Stimulated activated CD4-positive, alpha-beta T cell treated with anti-CD3 and anti-CD28 coated beads, Interleukin-2, amount 100 ng/mL, for 4 hours (primary cell): ENCODE results near the gene VWDE.
"Not testable (repeated sequence)": the region's sequence is repeated elsewhere in the genome, so short reads cannot be mapped to it uniquely, and the experiment has no call there.

Experiments used
- DNase-seq: peaks from one replicate; pipeline ENCODE4 v3.0.0-alpha.2; 2020; ENCODE audit warnings: low read depth

Gene VWDE

DNA sequence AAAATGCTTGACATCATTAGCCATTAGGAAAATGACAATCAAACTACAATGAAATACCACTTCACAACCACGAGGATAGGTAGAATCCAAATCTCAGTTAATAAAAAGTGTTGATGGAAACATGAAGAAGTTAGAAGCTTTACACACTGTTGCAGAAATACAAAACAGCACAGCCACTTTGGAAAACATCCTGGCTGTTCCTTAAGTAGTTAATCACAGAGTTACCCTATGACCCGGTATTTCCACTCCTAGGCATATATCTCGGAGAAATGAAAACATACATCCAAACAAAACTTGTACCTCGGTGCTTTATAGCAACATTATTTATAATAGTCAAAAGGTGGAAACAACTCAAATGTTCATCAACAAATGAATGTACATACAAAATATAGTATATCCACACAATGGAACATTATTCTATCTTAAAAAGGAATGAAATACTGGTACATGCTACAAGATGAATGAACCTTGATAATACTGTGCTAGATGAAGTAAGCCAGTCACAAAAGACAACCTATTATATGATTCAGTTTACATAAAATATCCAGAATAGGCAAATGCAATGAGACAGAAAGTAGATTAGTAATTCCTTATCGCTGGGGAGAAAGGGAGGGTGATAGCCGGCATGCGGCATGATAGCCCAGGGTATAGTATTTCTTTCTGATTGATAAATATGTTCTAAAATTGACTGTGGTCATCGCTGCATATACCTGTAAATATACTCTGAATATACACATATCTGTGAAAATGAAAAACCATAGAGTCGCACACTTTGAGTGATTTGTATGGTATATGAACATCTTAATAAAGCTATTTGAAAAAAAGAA, 1.9 kb downstream of the VWDE start:
- no peak for DNase-seq

DNA sequence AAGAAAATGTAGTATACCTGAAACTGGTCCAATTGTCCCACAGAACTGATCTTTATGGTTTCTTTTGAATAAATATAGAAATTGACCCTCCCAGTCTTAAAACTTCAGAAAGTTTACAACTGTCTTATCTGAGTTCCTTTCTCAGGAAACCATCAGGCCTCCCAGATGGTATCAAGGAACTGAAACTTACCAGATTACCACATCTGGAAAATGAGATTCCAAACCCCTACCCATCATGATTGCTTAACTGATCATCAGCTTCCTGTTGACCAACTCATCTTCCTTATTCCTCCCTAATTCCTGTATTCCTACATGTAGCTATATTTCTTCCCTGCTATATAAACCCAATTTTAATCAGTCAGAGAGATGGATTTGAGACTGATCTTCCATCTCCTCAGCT, 5.5 kb downstream of the VWDE start:
- DNase-seq, result no peak

DNA sequence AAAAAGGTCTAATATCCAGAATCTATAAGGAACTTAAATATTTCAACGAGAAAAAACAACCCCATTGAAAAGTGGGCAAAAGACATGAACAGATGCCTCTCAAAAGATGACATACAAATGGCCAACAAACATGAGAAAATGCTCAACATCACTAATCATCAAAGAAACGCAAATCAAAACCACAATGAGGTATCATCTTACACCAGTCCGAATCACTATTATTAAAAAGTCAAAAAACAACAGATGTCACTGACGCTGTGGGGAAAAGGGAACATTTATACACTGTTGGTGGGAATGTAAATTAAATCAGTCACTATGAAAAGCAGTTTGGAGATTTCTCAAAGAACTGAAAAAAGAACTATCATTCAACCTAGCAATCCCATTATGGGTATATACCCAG, 6.0 kb downstream of the VWDE start:
- DNase-seq, result no peak

DNA sequence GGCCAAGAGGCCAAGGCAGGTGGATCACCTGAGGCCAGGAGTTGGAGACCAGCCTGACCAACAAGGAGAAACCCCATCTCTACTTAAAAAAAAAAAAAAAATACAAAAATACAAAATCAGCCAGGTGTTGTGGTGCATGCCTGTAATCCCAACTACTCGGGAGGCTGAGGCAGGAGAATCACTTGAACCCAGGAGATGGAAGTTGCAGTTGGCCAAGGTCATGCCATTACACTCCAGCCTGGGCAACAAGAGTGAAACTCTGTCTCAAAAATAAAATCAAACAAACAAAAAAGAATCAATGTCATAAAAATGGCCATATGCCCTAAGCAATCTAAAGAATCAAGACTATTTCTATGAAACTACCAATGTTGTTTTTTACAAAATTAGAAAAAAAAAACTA, 7.0 kb downstream of the VWDE start:
- DNase-seq, result not testable (repeated sequence)

DNA sequence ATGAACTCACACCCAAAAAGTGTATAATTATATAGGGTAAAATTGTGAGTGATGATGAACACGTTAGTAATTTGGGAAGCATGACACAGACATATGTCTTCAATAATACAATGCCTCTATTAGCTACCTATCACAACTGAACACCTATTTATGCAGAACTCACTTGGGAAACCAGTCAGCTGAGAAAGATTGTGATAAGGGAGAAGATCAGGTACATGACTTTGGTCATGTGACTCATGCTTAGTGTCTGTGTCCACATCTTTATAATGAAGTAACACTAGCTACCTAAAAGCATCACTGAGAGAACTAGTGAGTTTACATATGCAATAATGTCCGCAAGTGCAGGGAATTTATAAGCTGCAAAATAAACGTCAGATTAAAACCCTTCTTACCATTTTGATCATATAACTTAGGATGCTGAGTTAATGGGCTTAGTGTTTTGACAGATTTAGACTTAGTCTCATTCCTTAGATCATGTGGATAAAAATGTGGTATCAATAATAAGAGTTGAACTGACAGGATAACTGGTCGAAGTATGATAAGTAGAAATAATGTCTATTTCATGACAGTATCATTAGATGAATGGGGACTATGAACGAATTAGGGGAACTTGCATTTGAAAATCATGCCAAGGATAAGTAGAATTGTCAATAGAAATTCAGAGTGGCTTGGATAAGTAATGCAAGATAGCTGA, 11.6 kb downstream of the VWDE start:
- no peak for DNase-seq

DNA sequence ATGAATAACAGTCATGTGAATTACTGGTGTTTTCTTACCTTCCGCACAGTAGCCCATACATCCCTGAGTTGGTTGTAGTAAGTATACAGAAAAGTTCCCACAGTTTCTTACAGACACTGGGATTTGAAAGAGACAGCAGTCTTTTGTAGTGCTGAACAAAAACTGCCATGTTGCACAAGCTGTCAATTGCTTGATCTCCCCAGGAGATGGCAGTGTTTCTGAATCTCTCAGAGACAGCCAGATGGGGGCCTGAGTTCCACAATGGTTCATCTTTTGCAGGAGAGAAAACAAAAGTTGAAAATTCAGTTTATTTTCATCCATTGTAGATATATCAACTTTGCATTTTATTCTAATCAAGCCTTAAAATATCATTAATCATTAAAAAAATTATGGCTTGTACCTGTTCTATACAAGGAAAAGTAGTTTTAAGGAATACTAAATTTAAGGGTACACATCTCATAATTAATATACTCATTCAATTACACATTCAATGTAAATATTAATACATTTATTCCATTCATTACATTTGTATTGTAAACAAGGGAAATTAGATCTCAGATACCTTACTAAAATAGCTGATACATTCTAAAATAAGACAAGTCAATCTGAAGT, 14.5 kb downstream of the VWDE start:
- no peak for DNase-seq

DNA sequence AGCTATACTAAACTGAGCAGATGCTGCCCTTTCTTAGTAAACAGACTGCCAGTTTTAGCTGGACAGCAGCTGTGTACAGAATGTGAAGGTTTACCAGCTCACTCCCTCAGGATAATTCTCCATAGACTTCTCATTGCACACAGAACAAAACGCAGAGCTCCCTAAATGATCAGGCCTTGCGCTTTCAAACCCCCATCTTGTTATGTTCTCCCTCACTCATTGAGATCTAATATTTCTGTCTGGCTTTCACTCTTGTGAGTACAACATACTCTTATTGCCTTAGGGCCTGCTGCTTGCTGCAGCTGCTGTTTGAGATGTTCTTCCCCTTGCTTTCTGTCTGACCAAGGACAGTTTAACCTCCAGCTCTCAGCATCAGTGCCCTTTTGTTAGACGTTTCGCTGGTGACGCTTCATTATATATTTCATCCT, 17.3 kb downstream of the VWDE start:
- DNase-seq, result no peak

DNA sequence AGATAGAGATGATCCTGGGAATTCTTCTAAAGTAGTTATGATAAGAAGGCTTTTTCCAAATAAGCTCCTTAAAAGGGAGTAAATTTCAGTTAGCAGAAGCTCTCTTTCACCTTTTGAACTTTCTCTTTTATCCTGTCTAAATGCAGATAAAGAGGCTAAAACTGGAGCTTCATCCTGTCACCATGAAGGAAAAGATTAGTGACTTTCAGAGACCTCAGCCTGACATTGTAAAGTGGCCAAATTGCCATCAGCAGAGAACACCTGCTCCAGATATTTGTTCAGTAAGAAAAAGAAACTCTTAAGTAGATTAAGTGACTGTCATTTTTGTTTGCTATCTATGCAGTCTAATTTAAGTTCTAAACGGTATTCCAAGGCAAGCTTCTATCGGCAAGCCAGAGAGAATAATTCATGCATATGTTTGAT, 18.3 kb downstream of the VWDE start:
- DNase-seq, result no peak

DNA sequence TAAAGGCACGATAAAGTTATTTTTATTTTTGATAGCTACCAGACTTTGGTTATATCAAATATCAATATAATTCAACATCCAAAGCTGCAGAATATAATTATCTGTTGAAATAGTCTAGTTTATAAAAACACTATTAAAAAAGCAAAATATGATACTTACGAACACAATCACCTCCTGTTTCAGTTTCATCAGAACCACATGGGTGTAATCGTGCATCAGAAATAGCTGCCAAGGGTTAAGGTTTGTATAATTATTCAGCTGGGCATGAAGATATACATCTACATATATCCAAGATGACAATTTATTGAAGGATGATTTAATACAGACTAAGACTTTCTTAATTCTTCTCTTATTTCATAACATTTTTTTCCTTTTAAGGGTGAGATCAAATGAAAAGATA, 20.3 kb downstream of the VWDE start:
- no peak for DNase-seq

DNA sequence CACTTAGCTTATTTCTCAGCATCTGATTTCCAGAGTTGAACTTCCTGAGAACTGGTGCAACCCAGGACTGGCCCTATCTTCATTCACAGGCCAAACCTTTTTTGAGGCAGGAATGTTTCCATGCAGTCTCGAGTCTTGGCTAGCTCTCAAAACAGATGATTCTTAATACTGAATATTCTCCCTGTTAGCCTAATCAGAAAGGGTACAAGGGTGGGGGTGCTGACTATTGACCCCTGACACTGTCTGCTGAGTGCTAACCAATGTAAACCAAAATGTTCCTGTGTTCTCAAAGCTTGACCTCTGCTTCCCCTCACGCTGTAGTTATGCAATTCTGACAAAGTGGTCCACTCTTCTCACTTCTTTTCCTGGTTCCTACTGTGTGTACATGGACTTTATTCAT, 25.3 kb downstream of the VWDE start:
- DNase-seq, result no peak

DNA sequence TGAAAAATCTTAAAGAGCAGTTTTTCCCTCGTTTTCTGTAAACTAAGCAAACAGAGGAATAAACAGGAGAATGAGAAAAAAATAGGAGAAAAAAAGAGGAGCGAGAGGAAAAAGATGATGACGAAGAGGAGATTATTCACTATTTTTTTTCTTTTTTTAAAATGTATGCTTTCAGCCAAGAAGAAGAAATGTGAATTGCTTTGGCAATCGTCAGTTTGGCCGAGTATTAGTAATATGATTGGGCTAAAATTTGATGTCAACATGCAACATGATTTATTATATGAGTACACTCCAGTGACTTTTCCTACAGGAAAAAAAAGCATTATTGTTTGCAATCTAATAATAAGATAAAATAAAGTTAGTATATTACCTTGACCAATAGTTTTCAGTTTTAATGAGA, 26.3 kb downstream of the VWDE start:
- DNase-seq, result no peak

DNA sequence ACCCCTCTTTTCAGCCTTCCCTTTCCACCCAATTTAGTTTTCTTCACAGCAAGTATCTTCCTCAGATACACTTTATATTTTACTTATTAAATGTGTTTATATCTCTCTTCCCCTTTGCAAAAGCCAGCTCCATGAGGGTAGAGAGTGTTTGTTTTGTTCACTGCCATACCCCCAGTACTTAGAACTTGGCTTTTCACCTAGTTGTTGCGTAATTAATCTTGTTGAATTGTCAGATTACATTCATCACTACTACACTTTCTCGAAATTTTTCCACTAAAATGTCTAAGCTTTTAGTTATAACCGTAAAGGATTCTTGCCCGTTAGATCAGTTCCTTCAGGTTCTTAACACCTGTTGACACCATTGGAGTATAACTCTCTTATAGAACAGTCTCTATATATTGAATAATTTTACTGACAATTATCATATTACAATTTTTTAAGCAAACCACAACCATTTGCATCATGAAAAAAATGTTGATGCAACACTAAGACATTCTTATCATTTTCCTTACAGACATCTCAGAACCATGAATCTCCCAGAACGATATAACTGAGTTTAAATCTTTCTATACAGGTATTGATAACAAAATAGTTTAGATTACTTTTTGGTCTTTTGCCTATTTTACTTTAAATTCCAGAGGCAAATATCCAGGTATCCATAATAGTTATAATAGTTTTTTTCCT, 29.9 kb downstream of the VWDE start:
- DNase-seq, result no peak

DNA sequence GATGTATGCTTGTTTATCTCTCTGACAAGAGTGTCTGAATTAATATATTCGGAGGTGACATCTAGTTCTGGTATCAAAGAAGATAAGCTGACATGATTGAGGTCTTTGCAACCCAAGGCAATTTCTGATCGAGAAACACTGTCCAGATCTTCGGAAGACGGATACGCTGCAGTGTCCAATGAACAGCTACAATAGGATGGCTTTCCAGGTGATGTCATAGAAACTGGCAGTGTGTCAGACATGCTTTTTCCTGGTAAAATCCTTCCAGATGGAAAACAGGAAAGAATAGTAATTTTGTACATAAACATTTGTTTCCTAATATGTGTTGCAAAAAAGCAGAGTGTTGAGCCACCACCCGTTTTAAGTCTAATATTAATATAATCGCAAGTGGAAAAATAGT, 33.4 kb downstream of the VWDE start:
- DNase-seq, result no peak

DNA sequence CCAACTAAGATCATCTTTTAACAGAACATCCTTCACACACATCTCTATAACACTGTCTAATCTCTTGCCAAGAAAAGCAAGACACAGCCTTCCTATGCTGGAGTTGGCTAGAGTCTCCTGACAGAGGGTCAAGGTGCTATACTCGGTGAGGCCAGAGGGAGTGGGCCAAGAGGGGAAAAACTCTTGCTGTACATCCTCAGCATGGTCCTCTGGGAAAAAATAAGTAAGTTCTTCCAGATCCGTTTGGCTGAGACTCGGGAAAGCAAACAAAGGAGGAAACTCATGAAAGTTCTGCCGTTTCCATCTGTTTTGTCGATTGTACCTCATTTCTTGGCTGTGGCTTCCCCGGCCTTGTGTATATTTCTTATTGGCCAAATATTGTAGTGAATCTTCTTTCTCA, 33.9 kb downstream of the VWDE start:
- DNase-seq, result no peak

DNA sequence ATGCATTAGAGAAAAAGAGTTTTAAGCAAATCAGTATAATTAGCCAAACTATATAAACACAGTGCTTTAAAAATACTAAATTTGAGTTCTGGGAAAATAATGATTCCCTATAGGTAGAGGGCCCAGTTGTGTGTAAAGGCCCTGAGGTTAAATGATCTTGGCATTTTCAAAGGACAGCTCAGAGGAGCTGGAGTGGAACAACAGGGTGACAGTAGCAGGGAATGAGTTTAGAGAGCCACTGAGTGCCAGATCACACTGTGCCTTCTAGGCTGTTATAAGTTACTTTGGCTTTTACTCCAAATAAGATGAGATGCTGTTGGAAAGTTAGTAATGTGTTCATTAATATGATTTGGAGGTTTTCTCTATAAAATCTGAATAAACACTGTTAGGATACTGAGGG, 34.6 kb downstream of the VWDE start:
- DNase-seq, result no peak

DNA sequence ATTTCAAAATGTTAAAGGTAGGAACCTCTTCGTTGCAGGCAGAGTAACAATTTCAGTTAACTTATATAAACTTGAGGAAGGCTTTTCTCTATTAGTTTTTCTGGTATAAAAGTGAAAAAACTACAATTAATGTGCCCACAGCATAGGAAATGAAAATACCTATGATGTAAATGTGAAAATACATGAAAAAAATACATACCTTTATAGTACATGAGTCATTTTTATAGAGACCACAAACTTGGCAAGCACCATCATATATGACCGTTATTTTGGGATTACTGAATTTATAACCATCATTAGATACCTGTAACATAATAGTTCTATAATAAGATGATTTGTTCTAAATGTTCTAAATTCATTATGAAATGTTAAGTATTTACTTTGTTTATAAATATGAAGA, 42.7 kb downstream of the VWDE start:
- DNase-seq, result no peak

DNA sequence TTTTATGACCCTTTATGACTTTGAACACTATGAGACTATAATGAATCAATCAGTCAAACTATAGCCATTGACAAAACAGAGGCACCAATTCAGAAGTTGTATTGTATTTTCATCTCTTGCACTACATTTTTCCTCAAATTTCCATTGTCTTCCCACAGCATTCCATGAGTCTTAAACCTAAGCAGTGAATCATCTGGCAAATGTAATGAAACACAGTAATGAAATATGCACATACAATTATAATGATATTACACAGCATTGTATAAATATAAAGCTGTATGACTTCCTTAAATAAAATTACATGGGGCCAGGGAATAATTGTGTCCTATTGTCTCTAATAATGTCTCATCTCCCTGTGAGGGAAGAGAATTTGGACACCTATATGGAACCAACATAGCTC, 45.0 kb downstream of the VWDE start:
- no peak for DNase-seq

DNA sequence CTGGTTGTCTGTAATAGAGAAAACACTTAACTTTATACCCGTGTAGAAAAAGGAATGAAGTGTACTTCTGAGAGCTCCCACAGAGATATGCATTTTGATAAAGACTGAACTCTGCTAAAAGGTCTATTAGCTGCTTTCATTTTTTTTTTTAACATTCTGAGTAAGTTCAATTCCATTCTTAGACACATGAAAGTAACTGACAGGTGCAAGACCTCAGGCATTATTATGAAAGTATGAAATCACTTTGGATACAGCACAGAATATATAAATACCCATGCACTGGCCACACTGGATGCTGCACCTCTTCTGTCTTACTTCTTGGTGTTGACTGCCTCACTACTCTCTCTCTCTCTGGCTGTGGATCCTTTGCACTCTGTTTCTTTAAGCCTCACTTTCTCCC, 46.2 kb downstream of the VWDE start:
- DNase-seq, result no peak

DNA sequence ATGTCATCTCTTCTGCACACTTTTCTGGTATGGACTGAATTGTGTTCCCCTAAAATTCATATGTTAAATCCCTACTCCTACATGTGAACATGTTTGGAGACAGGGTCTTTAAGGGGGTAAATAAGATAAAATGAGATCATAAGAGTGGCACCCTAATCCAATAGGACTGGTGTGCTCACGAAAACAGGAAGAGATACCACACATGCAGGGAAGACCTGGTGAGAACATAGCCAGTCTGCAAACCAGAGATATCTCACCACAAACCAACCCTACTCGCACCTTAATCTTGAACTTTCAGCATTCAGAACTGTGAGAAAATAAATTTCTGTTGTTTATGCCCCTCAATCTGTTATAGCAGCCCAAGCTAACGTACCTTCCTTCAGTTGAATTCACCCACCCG, 51.8 kb downstream of the VWDE start:
- no peak for DNase-seq

DNA sequence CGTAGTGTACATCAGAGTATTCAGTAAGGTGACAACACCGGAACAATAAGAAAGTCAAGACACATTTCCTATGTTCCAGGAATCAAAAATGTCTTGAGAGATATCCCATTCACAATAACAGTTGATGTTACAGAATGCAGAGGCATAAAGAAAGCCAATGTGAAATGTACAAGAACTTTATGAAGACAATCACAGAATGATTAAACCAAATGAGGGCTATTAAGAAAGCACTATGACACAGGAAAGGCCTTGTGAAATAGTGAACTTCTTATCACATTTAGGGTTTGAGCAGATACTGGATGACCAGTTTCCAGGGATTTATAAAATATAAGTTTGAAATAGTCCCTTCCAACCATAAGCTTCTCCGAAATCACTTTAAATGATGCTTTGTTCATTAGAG, 52.7 kb downstream of the VWDE start:
- no peak for DNase-seq

DNA sequence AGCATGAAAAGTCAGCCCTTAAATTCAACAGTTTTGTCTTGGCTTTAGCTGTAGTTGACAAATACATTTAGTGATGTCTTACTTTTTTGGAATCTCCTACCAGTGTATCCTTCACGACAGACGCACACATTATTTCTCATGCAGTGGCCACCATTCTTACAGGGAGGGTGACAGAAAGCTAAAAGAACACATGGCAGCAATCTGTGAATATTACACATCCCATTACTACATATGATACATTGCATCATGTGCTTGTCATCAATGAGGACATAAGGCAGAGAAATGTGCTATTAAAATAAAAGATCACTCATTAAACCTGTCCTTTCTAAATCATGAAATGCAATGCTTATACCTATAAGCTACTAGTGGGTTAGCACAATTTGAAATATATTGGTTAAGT, 66.6 kb downstream of the VWDE start:
- no peak for DNase-seq

DNA sequence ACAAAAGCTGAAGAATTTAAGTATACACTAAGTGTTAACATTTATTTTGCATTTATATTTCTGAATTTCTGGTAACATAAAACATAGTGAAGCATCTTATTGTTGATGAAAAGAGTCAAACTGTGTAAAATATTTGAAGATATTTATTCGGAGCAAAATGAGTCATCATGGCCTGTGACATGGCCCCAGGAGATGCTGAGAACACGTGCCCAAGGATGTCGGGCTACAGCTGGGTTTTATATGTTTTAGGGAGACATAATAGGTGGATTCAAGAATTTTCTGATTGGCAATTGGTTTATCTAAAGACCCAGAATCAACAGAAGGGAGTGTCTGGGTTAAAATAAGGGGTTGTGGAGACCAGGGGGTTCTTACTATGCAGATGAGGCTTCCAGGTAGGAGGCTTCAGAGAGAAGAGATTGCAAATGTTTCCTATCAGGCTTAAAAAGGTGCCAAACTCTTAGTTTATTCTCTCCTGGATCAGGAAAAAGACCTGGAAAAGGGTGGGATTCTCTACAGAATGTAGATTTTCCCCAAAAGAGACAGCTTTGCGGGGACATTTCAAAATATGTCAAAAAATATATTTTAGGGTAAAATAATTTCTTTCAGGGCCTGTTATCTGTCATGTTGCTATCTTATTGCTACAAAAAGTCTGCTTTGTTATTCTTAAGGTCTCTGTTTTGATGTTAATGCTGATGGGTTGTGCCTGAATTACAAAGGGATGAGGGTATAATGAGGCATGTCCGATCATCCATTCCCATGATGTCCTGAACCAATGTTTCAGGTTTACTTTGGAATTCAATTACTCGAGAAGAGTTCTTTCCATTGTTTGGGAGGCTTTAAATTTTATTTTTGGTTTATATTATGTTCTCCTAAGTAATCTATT, 74.5 kb downstream of the VWDE start:
- no peak for DNase-seq
